ENCODE data around the gene FER1L5. TPM values are rescaled to one million over a fixed set of nuclear protein-coding genes. Genes with fewer than 3 reads are reported as not detected.
A peak's percentile ranks its signal among the peaks of the same experiment; 100 is the strongest.

FER1L5 gene
- total RNA-seq, 2 donors from 2014 or later = 0.08 TPM; not detected in 1

GRCh38 chr2:96691022-96691612, 48.6 kb downstream of the FER1L5 start:
- ATAC-seq (no peak), DNase-seq (no peak)
- intact Hi-C loops (cut with DNase I, micrococcal nuclease) = no loop called here

DNA sequence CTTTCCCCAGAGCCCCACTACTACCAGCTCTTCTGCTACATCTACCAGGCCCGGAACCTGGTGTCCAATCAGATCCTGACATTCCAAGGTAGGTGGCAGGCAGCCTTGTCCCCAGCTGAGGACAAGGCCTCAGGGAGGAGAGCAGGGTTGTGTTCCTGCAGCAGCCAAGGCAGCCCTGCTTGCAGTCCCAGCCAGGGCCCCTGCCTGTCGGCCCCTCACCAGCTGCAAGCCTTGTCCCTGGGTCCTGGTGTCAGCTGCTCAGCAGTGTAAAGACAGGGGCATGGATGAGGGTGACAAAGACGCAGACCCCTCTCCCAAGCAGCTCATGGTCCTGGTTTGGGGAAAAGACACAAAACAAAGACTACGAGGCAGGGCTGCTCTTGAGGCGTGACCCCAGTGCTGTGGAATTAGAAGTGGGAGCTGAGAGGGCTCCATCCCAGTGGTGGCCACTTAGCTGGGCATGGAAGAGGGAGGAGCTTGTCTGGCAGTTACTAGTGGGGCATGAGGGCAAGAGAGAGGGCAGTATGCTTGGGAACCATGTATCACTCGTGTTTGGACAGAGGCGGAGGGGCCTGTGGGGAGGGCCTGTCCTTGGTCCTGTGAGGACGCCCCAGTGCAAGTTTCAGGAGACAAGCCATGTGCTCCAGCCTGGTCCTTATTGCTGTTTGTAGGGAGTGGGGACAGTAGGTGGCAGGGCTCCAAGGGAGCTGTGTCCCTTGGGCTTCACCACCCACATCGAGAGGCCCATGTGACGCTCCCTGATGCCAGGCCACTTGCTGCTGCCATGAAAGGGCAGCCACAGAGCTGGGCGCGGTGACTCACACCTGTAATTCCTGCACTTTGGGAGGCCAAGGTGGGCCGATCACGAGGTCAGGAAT, 49.8 kb downstream of the FER1L5 start:
- no peak for DNase-seq
- intact Hi-C loops (cut with DNase I, micrococcal nuclease) = no loop called here
- no peak for ATAC-seq

DNA sequence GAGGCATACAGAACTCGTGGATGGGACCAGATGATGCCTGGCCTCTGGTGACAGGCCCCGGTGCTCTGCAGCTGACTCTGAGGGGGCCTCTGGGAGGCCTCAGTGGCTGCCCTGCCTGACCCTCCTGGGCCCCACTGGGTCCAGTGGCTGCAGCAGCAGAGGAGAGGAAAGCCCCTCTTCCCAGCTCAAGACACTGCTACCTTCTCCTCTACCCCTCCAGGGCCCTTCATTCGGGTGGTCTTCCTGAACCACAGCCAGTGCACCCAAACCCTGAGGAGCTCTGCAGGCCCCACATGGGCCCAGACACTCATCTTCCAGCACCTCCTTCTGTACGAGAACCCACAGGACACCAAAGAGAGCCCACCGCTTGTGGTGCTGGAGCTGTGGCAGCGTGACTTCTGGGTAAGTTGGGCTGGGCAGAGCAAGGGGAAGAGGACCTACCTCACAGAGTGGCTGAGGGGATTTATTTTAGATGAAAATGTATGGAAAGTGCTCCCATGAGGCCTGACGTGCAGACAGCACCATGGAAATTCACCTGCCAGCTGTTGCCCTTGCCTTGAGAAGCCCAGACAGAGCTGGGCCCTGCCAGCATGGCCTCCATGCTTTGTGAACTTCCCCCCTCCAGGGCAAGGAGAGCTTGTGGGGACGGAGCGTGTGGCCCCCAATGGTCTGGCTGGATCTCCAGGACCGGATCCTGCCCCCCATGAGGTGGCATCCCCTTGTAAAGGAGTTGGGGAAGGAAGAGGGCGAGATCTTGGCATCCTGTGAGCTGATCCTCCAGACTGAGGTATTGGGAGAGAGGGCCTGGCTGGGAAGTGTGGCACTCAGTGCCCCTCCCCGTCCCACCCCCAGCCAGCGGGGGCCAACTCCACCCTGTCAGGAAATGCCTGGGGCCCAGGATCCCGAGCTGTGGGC, 51.0 kb downstream of the FER1L5 start:
- DNase-seq = no peak
- ATAC-seq = no peak
- intact Hi-C loops (cut with DNase I, micrococcal nuclease) = no loop called here

DNA sequence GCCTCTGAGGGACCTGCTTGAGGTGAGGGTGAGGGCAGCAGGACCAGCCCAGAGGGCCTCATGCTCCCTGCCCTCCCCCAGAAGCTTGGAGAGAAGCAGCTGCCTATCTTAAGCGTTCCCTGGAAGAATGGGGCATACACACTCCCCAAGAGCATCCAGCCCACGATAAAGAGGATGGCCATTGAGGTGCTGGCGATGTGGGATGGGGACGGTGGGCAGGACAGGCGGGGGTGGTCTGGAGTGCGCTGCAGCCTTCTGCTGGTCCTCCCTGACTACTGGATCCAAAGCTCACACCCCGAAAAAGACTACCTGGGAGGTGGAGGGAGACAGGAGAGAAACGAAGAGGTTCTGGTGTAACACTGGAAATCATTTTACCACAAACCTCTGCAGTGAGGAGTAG, 51.7 kb downstream of the FER1L5 start:
- ATAC-seq (no peak), DNase-seq (no peak)
- intact Hi-C loops (cut with DNase I, micrococcal nuclease) = no loop called here

- ATAC-seq (no peak), DNase-seq (no peak)
- intact Hi-C loops (cut with DNase I, micrococcal nuclease) = no loop called here
Observed at GRCh38 chr2:96694816-96695455, 52.4 kb downstream of the FER1L5 start.

- DNase-seq = no peak
- intact Hi-C loops (cut with DNase I, micrococcal nuclease) = no loop called here
Observed at GRCh38 chr2:96695602-96696001, 53.0 kb downstream of the FER1L5 start.

GRCh38 chr2:96697476-96697875, 54.9 kb downstream of the FER1L5 start:
- no peak for ATAC-seq
- intact Hi-C loops (cut with DNase I, micrococcal nuclease) = no loop called here
- DNase-seq = peak in 1 of 2 donors; percentile 8

More at GRCh38 chr2:96695602-96696001, 53.0 kb downstream of the FER1L5 start:
- ATAC-seq = no peak

DNA sequence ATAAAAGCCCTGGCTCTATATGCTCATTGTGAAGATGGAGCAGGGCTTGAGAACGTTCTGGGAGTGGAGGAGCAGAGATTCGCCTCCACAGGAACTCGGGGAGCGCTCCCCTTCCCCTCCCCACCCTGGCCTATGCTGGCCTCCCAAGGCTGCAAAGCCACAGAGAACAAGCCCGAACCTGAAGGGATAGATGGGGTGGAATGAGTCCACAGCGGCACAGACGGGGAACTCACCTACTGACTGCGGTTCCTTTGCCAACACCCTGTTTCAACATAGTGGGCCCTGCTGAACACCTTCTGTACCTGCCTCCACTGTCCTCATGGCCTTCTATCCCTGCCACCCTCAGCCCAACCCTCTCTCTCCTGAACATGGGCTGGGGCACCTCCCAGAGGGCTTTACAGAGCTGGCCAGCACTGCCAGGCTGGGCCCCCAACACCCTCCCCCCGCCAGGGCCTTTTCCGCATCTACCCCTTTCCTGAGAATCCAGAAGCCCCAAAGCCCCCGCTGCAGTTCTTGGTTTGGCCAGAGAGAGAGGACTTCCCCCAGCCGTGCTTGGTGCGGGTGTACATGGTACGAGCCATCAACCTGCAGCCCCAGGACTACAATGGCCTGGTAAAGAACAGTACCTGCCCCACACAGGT, 55.8 kb downstream of the FER1L5 start:
- ATAC-seq (no peak), DNase-seq (peak in 1 of 2 donors; percentile 20)
- intact Hi-C loops (cut with DNase I, micrococcal nuclease) = no loop called here

DNA sequence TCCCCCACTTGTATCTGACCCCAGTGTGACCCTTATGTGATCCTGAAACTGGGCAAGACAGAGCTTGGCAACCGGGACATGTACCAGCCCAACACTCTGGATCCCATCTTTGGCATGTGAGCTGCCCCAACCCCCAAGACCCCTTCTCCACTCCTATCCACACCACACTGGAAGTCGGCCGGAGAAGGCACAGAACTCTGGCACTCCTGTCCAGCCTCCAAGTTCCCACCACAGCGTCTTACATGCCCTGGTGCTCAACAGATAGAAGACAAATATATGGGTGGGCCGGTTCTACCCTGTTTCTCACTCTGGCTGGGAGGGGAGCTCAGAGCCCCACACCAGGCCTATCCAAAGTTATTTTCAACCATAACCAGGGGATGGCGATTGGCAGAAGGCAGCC, 56.5 kb downstream of the FER1L5 start:
- intact Hi-C loops (cut with DNase I, micrococcal nuclease) = no loop called here
- ATAC-seq (no peak), DNase-seq (peak in 1 of 2 donors; percentile 8)

- intact Hi-C loops (cut with DNase I, micrococcal nuclease) = no loop called here
- ATAC-seq (no peak), DNase-seq (peak in 1 of 2 donors; percentile 5)
Observed at GRCh38 chr2:96699621-96700020, 57.1 kb downstream of the FER1L5 start.

DNA sequence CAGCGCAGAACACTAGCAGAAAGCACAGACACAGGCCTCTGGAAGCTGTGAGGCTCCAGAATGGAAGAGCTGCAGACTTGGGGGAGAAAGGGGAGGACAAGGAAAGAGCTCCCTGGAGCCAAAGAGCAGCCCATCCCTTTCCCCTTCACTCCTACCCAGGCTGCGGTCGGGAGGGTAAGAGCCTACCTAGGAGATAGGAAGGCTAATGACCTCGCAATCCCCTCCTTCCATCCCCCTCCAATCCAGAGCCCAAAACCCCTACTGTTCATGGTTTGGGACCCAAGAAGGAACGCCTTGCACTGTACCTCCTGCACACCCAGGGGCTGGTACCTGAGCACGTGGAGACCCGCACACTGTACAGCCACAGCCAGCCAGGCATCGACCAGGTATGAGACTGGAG, 57.5 kb downstream of the FER1L5 start:
- DNase-seq (peak in 1 of 2 donors; percentile 9), ATAC-seq (no peak)
- intact Hi-C loops (cut with DNase I, micrococcal nuclease) = no loop called here

GRCh38 chr2:96701636-96702035, 59.1 kb downstream of the FER1L5 start:
- no peak for DNase-seq
- intact Hi-C loops (cut with DNase I, micrococcal nuclease) = no loop called here
- ATAC-seq = no peak

- ATAC-seq (no peak), DNase-seq (no peak)
- intact Hi-C loops (cut with DNase I, micrococcal nuclease) = no loop called here
Observed at GRCh38 chr2:96702098-96702785, 59.7 kb downstream of the FER1L5 start.

- ATAC-seq = no peak
- intact Hi-C loops (cut with DNase I, micrococcal nuclease) = no loop called here
- DNase-seq = no peak
Observed at GRCh38 chr2:96703021-96703751, 60.6 kb downstream of the FER1L5 start.

DNA sequence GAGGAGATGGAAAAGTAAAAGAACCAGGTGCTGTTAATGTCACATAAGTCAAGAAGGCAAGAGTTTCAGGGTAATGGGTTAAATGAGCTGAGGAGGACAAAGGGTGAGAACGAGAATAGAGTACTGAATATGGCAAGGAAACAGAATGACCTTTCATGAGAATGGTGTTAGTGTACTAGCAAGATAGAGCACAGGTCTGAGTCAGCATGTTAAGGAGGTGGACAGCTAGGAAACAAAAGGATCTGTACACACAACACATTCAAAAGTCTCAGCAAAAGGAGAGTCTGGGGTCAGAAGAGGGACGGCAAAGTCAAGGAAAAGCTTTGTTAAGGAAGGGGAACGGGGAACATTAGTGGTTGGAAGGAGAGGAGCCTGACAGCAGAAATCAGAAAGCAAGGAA, 68.4 kb downstream of the FER1L5 start:
- no peak for DNase-seq
- no peak for ATAC-seq
- intact Hi-C loops (cut with DNase I, micrococcal nuclease) = no loop called here

GRCh38 chr2:96715658-96716057, 73.1 kb downstream of the FER1L5 start:
- ATAC-seq = peak; percentile 63
- intact Hi-C loops (cut with DNase I, micrococcal nuclease) = no loop called here
- no peak for DNase-seq

- intact Hi-C loops (cut with DNase I, micrococcal nuclease) = no loop called here
- DNase-seq = no peak
Observed at GRCh38 chr2:96716388-96716787, 73.8 kb downstream of the FER1L5 start.

More at GRCh38 chr2:96716388-96716787, 73.8 kb downstream of the FER1L5 start:
- ATAC-seq = no peak

Data from left colon (tissue), 2 donors.